Stimulated activated CD8-positive, alpha-beta memory T cell treated with anti-CD3 and anti-CD28 coated beads, Interleukin-12 subunit alpha, Interleukin-12 subunit beta, amount 100 ng/mL, for 4 hours (primary cell): Measurements from ENCODE around the gene ZWINT.

Source experiments
- DNase-seq: peaks from one replicate; pipeline ENCODE4 v3.0.0-alpha.2; 2020; ENCODE audit warnings: low read depth

Gene ZWINT

GRCh38 chr10:56360967-56361612 is at the start of gene ZWINT:
Gene ZWINT (minus strand): TSS chr10:56361259. CDS start chr10:56361236, 23 bp downstream.
- peak; percentile 80 for DNase-seq

- DNase-seq: no peak
Observed at GRCh38 chr10:56383806-56384205, 22.7 kb upstream of the ZWINT start.

- DNase-seq: no peak
Observed at GRCh38 chr10:56370217-56371113, 9.4 kb upstream of the ZWINT start.

GRCh38 chr10:56360583-56360966 is 484 bp downstream of the ZWINT start:
- no peak for DNase-seq

GRCh38 chr10:56359837-56360236 is 1.2 kb downstream of the ZWINT start:
- DNase-seq: no peak

GRCh38 chr10:56357018-56357417 is 4.0 kb downstream of the ZWINT start:
- no peak for DNase-seq

- DNase-seq: no peak
Observed at GRCh38 chr10:56351909-56352630, 9.0 kb downstream of the ZWINT start.

- no peak for DNase-seq
Observed at GRCh38 chr10:56349611-56350010, 11.4 kb downstream of the ZWINT start.

- DNase-seq: no peak
Observed at GRCh38 chr10:56348101-56348500, 13.0 kb downstream of the ZWINT start.

GRCh38 chr10:56346845-56347415 is 14.1 kb downstream of the ZWINT start:
- no peak for DNase-seq

- no peak for DNase-seq
Observed at GRCh38 chr10:56341612-56342011, 19.4 kb downstream of the ZWINT start.

GRCh38 chr10:56329961-56330360 is 31.1 kb downstream of the ZWINT start:
- no peak for DNase-seq

- no peak for DNase-seq
Observed at GRCh38 chr10:56327118-56327517, 33.9 kb downstream of the ZWINT start.

- DNase-seq: no peak
Observed at GRCh38 chr10:56319386-56319785, 41.7 kb downstream of the ZWINT start.

GRCh38 chr10:56318816-56319215 is 42.2 kb downstream of the ZWINT start:
- no peak for DNase-seq

- DNase-seq: no peak
Observed at GRCh38 chr10:56317603-56318002, 43.5 kb downstream of the ZWINT start.

- no peak for DNase-seq
Observed at GRCh38 chr10:56316603-56317002, 44.5 kb downstream of the ZWINT start.
